ENCODE results near the gene CLDN10. TPM values are rescaled to one million over a fixed set of nuclear protein-coding genes. Genes with fewer than 3 reads are reported as not detected.

The CLDN10 gene
- total RNA-seq, 1 donor from 2014 or later: not detected

DNA sequence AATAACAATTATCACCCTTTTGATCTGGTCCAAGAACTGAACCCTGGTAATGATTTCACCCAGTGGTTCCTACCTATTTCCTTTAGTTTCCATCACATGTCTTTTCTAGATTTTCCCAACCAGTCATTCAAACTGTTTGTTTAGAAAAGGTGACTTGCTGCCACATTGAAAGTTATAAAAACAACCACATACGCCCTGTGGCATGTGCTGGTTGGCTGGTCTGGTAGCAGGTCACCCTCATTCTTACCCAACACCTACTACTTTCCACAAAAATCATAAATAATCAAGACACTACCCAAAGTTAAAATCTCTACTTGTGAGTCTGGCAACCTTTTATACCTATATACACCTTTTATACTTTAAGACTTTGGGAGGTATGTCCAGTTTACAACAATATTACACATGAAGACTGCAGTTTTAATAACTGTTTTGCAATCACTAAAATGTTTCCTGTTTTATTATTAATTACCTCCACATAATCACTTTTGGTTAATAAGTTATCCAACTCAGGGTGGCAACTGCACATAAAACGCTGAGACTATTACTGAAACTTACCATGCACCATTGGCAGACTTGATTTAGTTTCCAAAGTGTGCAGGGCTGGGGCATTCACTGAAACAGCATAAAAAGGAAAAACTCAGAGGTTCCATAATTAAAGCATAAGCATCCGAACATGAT lies 53.1 kb downstream of the CLDN10 start:
- intact Hi-C loops (cut with DNase I): no loop called here
- Histone ChIP-seq H3K27ac (no peak overlapping the region), H3K4me3 (no peak overlapping the region), H3K4me1 (no peaks in the 10 kb centered on the region), H3K9me3 (no peaks in the 10 kb centered on the region), H3K36me3 (no peaks in the 10 kb centered on the region), H3K27me3 (no peaks in the 10 kb centered on the region)
- TF ChIP-seq, protein P1, sequence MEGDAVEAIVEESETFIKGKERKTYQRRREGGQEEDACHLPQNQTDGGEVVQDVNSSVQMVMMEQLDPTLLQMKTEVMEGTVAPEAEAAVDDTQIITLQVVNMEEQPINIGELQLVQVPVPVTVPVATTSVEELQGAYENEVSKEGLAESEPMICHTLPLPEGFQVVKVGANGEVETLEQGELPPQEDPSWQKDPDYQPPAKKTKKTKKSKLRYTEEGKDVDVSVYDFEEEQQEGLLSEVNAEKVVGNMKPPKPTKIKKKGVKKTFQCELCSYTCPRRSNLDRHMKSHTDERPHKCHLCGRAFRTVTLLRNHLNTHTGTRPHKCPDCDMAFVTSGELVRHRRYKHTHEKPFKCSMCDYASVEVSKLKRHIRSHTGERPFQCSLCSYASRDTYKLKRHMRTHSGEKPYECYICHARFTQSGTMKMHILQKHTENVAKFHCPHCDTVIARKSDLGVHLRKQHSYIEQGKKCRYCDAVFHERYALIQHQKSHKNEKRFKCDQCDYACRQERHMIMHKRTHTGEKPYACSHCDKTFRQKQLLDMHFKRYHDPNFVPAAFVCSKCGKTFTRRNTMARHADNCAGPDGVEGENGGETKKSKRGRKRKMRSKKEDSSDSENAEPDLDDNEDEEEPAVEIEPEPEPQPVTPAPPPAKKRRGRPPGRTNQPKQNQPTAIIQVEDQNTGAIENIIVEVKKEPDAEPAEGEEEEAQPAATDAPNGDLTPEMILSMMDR (IDR thresholded peaks at IDR 0.05): no peak
- no peak for TF ChIP-seq POLR2AphosphoS5 (IDR thresholded peaks at IDR 0.05; ENCODE audit: insufficient read depth in 1 of 2, low read depth in 1 of 2)
- TF ChIP-seq POLR2A (IDR thresholded peaks at IDR 0.05): no peak
- no peak for DNase-seq (ENCODE audit: extremely low spot score in 2 of 2)

DNA sequence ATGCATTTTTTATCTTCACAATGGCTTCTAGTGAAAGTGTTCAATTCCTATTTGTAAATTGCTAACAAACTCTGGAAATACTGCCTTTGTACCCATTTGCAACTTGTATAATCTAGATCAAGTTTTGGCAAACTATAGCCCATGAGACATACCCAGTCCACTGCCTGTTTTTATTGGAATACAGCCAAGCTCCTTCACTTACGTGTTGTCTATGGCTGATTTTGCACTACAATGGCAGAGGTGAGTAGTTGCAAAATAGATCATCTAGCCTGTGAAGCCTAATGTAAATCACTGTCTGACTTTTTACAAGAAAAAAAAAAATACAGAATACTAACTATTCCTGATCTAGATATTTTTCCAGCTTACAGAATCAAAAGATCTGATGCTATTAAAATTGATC lies 54.8 kb downstream of the CLDN10 start:
- DNase-seq (ENCODE audit: extremely low spot score in 2 of 2): no peak
- H3K4me1 ChIP-seq: no peaks in the 10 kb centered on the region
- H3K9me3 ChIP-seq: no peaks in the 10 kb centered on the region
- intact Hi-C loops (cut with DNase I): no loop called here
- TF ChIP-seq, protein P1 (IDR thresholded peaks at IDR 0.05): no peak
- no peak for TF ChIP-seq POLR2AphosphoS5 (IDR thresholded peaks at IDR 0.05; ENCODE audit: insufficient read depth in 1 of 2, low read depth in 1 of 2)
- no peak for TF ChIP-seq POLR2A (IDR thresholded peaks at IDR 0.05)
- H3K36me3 ChIP-seq: no peaks in the 10 kb centered on the region
- no peak overlapping the region for H3K27ac ChIP-seq
- no peak overlapping the region for H3K4me3 ChIP-seq
- no peaks in the 10 kb centered on the region for H3K27me3 ChIP-seq

DNA sequence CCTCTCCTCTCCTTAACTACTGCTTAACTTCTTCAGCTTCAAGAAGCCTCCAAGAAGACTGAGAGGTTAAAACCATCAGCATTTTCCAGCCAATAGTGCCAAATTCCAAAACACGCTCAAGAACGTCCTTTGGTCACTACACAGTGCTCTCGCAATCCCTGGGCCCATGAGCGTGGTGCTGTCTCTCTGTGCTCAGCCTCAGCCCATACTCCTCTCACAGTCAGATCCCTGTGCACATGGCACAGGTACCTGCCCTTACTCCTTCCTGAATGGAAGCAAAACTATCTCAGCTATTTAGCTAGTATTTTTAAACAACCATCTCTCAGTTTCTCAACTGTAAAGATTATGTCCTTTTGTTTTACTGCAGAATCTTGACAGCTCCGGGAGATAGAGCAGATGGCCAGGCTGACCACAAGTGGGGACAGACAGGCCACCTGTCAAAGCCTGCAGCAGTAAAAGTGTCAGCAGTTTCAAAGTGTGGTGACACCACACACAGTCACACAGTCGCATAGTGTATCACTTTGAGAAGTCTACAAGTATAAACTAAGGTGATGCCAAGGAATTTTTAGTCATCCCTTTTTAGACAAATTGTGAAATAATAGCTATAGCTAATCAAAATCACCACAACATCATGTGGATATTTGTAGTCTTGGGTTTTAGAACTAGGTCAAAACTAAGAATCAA lies 56.3 kb downstream of the CLDN10 start:
- TF ChIP-seq POLR2AphosphoS5 (IDR thresholded peaks at IDR 0.05; ENCODE audit: insufficient read depth in 1 of 2, low read depth in 1 of 2) (no peak), POLR2A (IDR thresholded peaks at IDR 0.05) (no peak)
- TF ChIP-seq, protein P1 (IDR thresholded peaks at IDR 0.05): no peak
- Histone ChIP-seq H3K9me3 (no peaks in the 10 kb centered on the region), H3K36me3 (no peaks in the 10 kb centered on the region), H3K4me1 (no peaks in the 10 kb centered on the region), H3K27ac (no peak overlapping the region), H3K4me3 (no peak overlapping the region), H3K27me3 (no peaks in the 10 kb centered on the region)
- intact Hi-C loops (cut with DNase I): no loop called here
- no peak for DNase-seq (ENCODE audit: extremely low spot score in 2 of 2)

DNA sequence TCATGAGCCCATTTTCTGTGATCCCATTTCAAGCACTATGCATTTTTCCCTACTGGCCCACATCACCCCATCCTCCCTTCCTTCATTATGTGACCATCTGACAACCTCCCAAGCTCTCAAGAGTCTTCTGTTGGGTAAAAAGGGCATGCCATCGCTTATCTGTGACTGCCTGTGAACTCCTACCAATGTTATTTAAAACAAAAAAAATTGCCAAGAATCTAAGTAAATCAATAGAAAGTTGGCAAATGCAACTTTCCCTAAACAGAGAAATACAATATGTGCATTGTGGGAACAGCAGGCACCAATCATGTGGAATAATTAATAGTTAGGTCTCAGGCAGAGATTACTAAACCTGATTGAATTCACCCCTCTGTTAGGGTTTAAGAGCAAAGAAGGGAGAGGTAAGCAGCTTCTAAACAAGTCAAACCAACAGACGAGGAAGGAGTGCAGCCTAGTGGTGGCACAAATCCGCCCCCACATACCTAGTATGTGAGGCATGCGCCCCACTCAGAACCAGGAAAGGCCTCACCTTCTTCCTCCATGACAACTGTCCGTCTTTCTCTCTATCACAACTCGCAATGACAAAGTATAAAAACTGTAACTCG lies 62.2 kb downstream of the CLDN10 start:
- intact Hi-C loops (cut with DNase I): no loop called here
- H3K36me3 ChIP-seq: peaks cover 0 to 8% of the 10 kb centered on the region in 2 donors

More for the DNA sequence above, 62.2 kb downstream of the CLDN10 start:
- no peak overlapping the region for H3K27ac ChIP-seq
- no peaks in the 10 kb centered on the region for H3K9me3 ChIP-seq
- DNase-seq (ENCODE audit: extremely low spot score in 2 of 2): no peak
- no peaks in the 10 kb centered on the region for H3K4me1 ChIP-seq
- no peak overlapping the region for H3K4me3 ChIP-seq
- no peaks in the 10 kb centered on the region for H3K27me3 ChIP-seq
- TF ChIP-seq POLR2AphosphoS5 (IDR thresholded peaks at IDR 0.05; ENCODE audit: insufficient read depth in 1 of 2, low read depth in 1 of 2) (no peak), POLR2A (IDR thresholded peaks at IDR 0.05) (no peak)
- TF ChIP-seq, protein P1 (IDR thresholded peaks at IDR 0.05): no peak

Data from vagina (tissue), 2 donors.